Tibial artery (tissue), 4 donors: Measurements from ENCODE around the gene CSPG4.
A peak's percentile ranks its signal among the peaks of the same experiment; 100 is the strongest.

ENCODE experiments used
- DNase-seq, 2 donors: peaks; one replicate each; pipeline ENCODE4 v3.0.0-alpha.2; 2019
- H3K27ac ChIP-seq, 2 donors: fragments of 200-600 bp; sonication (generic) in 1 of 2; 1 replicate in 1 of 2; 2 replicates in 1 of 2; pipeline ENCODE4 v1.5.1; 2018 to 2019; ENCODE audit warnings: mild to moderate bottlenecking in 1 of 2
- H3K27me3 ChIP-seq, 2 donors: fragments of 200-600 bp; sonication (generic) in 1 of 2; one replicate each; pipeline versions ENCODE4 v1.5.1 to v1.6.0; 2016 to 2019
- H3K36me3 ChIP-seq, 3 donors: fragments of 200-600 bp; sonication (generic) in 2 of 3; one replicate each; pipeline ENCODE4 v1.5.1; 2016 to 2019; ENCODE audit warnings: mild to moderate bottlenecking in 2 of 3
- H3K4me1 ChIP-seq, 4 donors: fragments of 200-600 bp; sonication (generic) in 2 of 4; 1 replicate in 3 of 4; 2 replicates in 1 of 4; pipeline ENCODE4 v1.5.1; 2016 to 2019
- H3K4me3 ChIP-seq, 2 donors: fragments of 200-600 bp; sonication (generic) in 1 of 2; 1 replicate in 1 of 2; 2 replicates in 1 of 2; pipeline ENCODE4 v1.5.1; 2018 to 2019; ENCODE audit warnings: mild to moderate bottlenecking in 2 of 2
- H3K9me3 ChIP-seq, 3 donors: fragments of 200-600 bp; sonication (generic) in 1 of 3; one replicate each; pipeline ENCODE4 v1.5.1; 2016 to 2019
- intact Hi-C: fragments of 100-400 bp; cut with DNase I; formaldehyde crosslinking; loops from one replicate; pipeline ENCODE4 v1.15.0; 2023; ENCODE audit warnings: low total_unique reads
- TF ChIP-seq, protein P1 (sequence below), 2 experiments: fragments of 200-600 bp in 1 of 2; fragments of 450-650 bp in 1 of 2; IDR thresholded peaks; one replicate each; pipeline ENCODE4 v1.5.1; 2017 to 2019; ENCODE audit warnings: antibody characterized with exemption in 2 of 2, mild to moderate bottlenecking in 1 of 2, moderate library complexity in 1 of 2

CSPG4 gene

DNA sequence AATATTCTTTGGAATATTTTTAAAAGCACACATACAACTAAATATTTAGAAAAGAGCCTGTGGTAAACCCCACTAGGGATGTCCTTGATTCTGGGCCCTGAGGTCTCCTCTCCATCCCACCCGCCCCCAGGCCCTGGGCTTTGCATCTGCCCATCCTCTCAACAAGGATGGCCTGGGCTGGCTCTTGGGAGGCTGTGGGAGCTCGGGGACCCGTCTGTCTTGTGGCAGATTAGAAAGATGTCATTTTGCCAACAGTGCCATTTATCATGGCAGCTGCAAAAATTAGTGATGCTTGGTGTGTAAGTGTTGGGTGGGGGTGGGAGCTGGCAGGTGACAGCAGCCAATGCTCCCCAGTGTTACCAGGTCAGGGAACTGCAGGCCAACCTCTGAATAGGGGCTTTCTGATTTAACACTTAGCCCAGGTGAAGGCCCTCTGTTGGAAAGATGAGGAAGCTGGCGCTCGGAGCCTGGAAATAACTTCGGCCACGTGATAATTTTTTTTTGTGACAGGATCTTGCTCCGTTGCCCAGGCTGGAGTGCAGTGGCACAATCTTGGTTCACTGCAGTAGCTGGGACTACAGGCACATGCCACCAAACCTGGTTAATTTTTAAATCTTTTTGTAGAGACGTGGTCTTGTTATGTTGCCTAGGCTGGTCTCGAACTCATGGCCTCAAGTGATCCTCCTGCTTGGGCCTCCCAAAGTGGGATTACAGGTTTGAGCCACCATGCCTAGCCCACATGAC, 16.9 kb upstream of the CSPG4 start:
- peak; percentile 6 to 56 for DNase-seq
- Histone ChIP-seq H3K27ac (no peak overlapping the region), H3K36me3 (no peaks in the 10 kb centered on the region), H3K4me1 (peaks cover 6 to 8% (median 7%) of the 10 kb centered on the region in 4 donors), H3K27me3 (no peaks in the 10 kb centered on the region), H3K4me3 (no peak overlapping the region), H3K9me3 (no peaks in the 10 kb centered on the region)
- intact Hi-C loops = loop anchor here (5.0 kb wide), 1 partner anchor 73 kb away; no protein-coding TSS in a partner anchor
- TF ChIP-seq, protein P1, sequence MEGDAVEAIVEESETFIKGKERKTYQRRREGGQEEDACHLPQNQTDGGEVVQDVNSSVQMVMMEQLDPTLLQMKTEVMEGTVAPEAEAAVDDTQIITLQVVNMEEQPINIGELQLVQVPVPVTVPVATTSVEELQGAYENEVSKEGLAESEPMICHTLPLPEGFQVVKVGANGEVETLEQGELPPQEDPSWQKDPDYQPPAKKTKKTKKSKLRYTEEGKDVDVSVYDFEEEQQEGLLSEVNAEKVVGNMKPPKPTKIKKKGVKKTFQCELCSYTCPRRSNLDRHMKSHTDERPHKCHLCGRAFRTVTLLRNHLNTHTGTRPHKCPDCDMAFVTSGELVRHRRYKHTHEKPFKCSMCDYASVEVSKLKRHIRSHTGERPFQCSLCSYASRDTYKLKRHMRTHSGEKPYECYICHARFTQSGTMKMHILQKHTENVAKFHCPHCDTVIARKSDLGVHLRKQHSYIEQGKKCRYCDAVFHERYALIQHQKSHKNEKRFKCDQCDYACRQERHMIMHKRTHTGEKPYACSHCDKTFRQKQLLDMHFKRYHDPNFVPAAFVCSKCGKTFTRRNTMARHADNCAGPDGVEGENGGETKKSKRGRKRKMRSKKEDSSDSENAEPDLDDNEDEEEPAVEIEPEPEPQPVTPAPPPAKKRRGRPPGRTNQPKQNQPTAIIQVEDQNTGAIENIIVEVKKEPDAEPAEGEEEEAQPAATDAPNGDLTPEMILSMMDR (IDR thresholded peaks at IDR 0.05) = no peak

DNA sequence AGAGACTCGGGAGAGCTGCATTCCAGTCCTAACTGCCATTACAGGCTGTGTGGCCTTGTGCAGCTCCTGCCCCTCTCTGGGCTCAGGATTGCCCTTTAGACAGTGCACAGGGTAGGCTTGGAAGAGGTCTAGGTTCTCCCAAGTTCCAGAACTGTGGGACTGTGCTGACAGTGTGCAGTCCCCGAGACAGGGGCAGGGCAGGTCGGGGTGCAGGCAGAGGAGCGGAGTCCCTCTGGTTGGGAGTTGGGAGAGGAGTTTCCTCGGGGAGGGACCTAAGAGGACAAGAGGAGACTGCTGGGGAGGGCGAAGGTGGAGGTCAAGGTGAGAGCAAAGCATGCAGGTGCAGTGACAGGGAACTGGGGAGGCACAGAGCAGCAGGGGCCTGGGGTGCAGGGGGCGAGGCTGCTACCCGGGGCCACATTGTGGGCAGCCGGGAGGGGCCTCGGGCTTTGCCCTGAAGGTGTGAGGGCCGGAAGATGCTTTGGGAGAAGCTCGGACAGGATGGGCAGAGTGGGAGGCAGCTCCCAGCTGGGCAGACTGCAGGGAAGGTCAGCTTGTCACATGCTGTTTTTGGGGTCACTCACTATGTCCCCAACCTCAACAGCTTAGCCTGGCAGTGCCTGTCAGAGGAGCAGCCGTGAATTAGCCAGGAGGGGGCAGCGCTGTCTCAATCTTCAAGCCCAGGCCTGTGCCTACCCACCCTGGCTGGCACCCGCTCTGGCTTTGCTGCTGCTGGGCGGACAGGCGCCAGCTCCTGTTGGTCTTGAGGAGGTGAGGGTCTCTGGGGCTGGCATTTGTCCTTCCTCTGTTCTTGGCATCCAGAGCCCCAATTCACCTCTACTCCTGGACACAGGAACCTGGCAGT, 15.4 kb upstream of the CSPG4 start:
- DNase-seq = peak; percentile 43 to 78
- intact Hi-C loops = loop anchor here (5.0 kb wide), 1 partner anchor 74 kb away; no protein-coding TSS in a partner anchor
- H3K36me3 ChIP-seq = no peaks in the 10 kb centered on the region
- peaks cover 12 to 21% (median 20%) of the 10 kb centered on the region in 4 donors for H3K4me1 ChIP-seq
- H3K27ac ChIP-seq = no peak overlapping the region
- TF ChIP-seq, protein P1 (IDR thresholded peaks at IDR 0.05) = peak; percentile 41 to 53
- no peak overlapping the region for H3K4me3 ChIP-seq
- H3K27me3 ChIP-seq = no peaks in the 10 kb centered on the region
- no peaks in the 10 kb centered on the region for H3K9me3 ChIP-seq

DNA sequence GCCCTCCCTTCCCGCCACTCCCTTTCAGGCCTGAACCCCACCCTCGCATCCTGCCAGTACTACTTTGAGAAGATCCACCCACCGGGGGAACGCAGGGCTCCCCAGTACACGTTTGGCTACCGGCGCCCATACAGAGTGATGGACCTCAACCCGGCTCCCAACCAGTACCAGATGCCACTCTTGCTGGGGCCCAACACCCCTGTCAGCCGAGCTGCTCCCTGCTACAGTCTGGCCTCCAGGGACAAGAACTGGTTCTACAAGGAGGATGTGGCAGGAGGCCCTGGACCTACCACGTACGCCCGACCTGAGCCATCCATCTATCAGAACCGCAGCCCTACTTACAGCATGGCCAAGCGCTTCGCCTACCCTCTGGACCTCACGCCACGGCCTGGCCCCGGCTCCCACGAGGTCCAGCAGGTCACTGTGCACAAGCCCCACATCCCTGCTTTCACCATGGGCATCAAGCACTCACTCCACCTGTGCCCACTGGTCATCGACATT, 14.4 kb upstream of the CSPG4 start:
- TF ChIP-seq, protein P1 (IDR thresholded peaks at IDR 0.05) = no peak
- Histone ChIP-seq H3K27me3 (no peaks in the 10 kb centered on the region), H3K27ac (no peak overlapping the region), H3K4me1 (peaks cover 10 to 16% (median 13%) of the 10 kb centered on the region in 4 donors), H3K4me3 (no peak overlapping the region), H3K9me3 (no peaks in the 10 kb centered on the region), H3K36me3 (no peaks in the 10 kb centered on the region)
- peak; percentile 16 to 57 for DNase-seq
- intact Hi-C loops = loop anchor here (5.0 kb wide), 1 partner anchor 75 kb away; no protein-coding TSS in a partner anchor

DNA sequence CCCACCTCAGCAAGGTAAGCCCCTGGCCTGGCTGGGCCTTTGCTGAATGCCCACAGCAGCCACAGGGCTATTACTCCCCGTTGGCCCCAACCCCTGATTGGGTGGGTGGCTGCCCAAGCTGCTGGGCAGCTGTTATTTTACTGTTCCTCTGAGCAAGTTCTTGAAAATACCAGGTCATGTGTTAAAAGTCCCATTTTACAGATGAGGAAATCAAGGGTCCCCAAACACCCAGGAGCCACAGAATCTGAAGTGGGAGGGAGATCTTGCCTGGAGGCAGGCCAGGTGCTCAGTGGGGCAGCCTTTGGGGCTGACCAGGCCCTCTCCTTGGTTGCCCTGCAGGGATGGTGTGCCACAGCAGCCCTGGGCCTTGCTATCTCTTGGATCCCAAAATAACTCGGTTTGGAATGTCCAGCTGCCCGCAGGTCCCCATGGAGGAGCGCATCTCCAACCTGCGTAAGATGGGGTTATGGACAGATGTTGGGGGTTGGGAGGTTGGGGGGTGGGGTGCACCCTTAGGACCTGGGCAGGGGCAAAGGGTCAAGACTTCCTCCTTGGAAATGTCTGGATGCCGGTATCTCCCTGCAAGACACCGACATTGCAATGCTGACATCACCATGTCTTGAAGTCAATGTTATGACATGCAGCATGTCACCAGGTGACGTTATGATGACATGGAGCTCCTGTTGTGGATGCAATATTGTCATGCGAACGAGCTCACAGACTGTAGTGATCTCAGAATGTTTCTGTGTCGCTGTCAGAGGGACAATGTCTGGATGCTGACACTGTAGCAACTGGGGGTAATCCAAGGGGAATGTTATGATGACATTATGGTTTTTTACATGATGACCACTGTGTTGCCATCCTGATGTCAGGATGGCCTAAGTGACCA, 13.3 kb upstream of the CSPG4 start:
- Histone ChIP-seq H3K9me3 (no peaks in the 10 kb centered on the region), H3K27me3 (no peaks in the 10 kb centered on the region), H3K4me3 (no peak overlapping the region), H3K4me1 (peaks cover 6 to 18% (median 14%) of the 10 kb centered on the region in 4 donors), H3K36me3 (no peaks in the 10 kb centered on the region), H3K27ac (no peak overlapping the region)
- TF ChIP-seq, protein P1 (IDR thresholded peaks at IDR 0.05) = no peak
- intact Hi-C loops = loop anchor here (5.0 kb wide), 1 partner anchor 76 kb away; no protein-coding TSS in a partner anchor
- peak; percentile 13 to 31 for DNase-seq
